ENCODE measurements around the gene HLA-A.

HLA-A gene

GRCh38 chr6:29935273-29935955 lies 6.9 kb upstream of the HLA-A start:
- DNase-seq, result no peak

- no peak for DNase-seq
These were observed 3.4 kb upstream of the HLA-A start for GRCh38 chr6:29938746-29939508.

GRCh38 chr6:29941016-29941415 lies 1.3 kb upstream of the HLA-A start:
- no peak for DNase-seq

- DNase-seq, result no peak
These were observed 861 bp upstream of the HLA-A start for GRCh38 chr6:29941471-29941870.

- DNase-seq, result no peak
These were observed 437 bp upstream of the HLA-A start for GRCh38 chr6:29941916-29942274.

GRCh38 chr6:29943053-29943966 lies 978 bp downstream of the HLA-A start:
- DNase-seq, result peak; percentile 19

- DNase-seq, result no peak
These were observed 3.0 kb downstream of the HLA-A start for GRCh38 chr6:29945281-29945820.

GRCh38 chr6:29946223-29947076 lies 4.1 kb downstream of the HLA-A start:
- no peak for DNase-seq

- no peak for DNase-seq
These were observed 5.0 kb downstream of the HLA-A start for GRCh38 chr6:29947077-29947980.

GRCh38 chr6:29948277-29948676 lies 5.9 kb downstream of the HLA-A start:
- no peak for DNase-seq

GRCh38 chr6:29949934-29950333 lies 7.6 kb downstream of the HLA-A start:
- no peak for DNase-seq

GRCh38 chr6:29951882-29952281 lies 9.6 kb downstream of the HLA-A start:
- no peak for DNase-seq

- no peak for DNase-seq
These were observed 10.7 kb downstream of the HLA-A start for GRCh38 chr6:29953001-29953441.

- DNase-seq, result no peak
These were observed 11.4 kb downstream of the HLA-A start for GRCh38 chr6:29953686-29954085.

GRCh38 chr6:29954272-29954671 lies 11.9 kb downstream of the HLA-A start:
- no peak for DNase-seq

GRCh38 chr6:29955783-29956182 lies 13.5 kb downstream of the HLA-A start:
- DNase-seq, result no peak

GRCh38 chr6:29956518-29956917 lies 14.2 kb downstream of the HLA-A start:
- DNase-seq, result no peak

- no peak for DNase-seq
These were observed 15.7 kb downstream of the HLA-A start for GRCh38 chr6:29958046-29958445.

- DNase-seq, result no peak
These were observed 16.6 kb downstream of the HLA-A start for GRCh38 chr6:29958921-29959320.

- no peak for DNase-seq
These were observed 17.1 kb downstream of the HLA-A start for GRCh38 chr6:29959467-29959866.

- DNase-seq, result no peak
These were observed 19.6 kb downstream of the HLA-A start for GRCh38 chr6:29961966-29962365.
